T1000 (cell line): ENCODE measurements around the gene DAB2IP.

Experiments
- DNase-seq: peaks from one replicate; lab custom pipeline; 2025; ENCODE audit warnings: mixed read lengths; lab: John Stamatoyannopoulos, UW

Gene DAB2IP

GRCh38 chr9:121685146-121685794 lies 33.8 kb downstream of the DAB2IP start:
- DNase-seq = no peak

- DNase-seq = no peak
Measured at GRCh38 chr9:121685795-121686377, 34.5 kb downstream of the DAB2IP start.

- DNase-seq = peak; percentile 59
Measured at GRCh38 chr9:121686930-121687541, 35.6 kb downstream of the DAB2IP start.

GRCh38 chr9:121688146-121688680 lies 36.8 kb downstream of the DAB2IP start:
- DNase-seq = no peak

GRCh38 chr9:121688681-121689080 lies 37.2 kb downstream of the DAB2IP start:
- no peak for DNase-seq

- no peak for DNase-seq
Measured at GRCh38 chr9:121689461-121690157, 38.2 kb downstream of the DAB2IP start.

GRCh38 chr9:121690316-121690715 lies 38.9 kb downstream of the DAB2IP start:
- DNase-seq = no peak

GRCh38 chr9:121690766-121691165 lies 39.3 kb downstream of the DAB2IP start:
- no peak for DNase-seq

GRCh38 chr9:121691890-121692289 lies 40.5 kb downstream of the DAB2IP start:
- DNase-seq = no peak

- peak; percentile 40 for DNase-seq
Measured at GRCh38 chr9:121692606-121693387, 41.4 kb downstream of the DAB2IP start.

- DNase-seq = no peak
Measured at GRCh38 chr9:121693388-121693670, 41.9 kb downstream of the DAB2IP start.

- no peak for DNase-seq
Measured at GRCh38 chr9:121694001-121694400, 42.6 kb downstream of the DAB2IP start.

- no peak for DNase-seq
Measured at GRCh38 chr9:121694600-121694999, 43.2 kb downstream of the DAB2IP start.

- no peak for DNase-seq
Measured at GRCh38 chr9:121696930-121697329, 45.5 kb downstream of the DAB2IP start.

- no peak for DNase-seq
Measured at GRCh38 chr9:121698627-121699570, 47.5 kb downstream of the DAB2IP start.

- no peak for DNase-seq
Measured at GRCh38 chr9:121699571-121700164, 48.2 kb downstream of the DAB2IP start.

GRCh38 chr9:121700165-121700831 lies 48.9 kb downstream of the DAB2IP start:
- DNase-seq = peak; percentile 10

GRCh38 chr9:121700832-121701419 lies 49.5 kb downstream of the DAB2IP start:
- no peak for DNase-seq

- no peak for DNase-seq
Measured at GRCh38 chr9:121701736-121702261, 50.4 kb downstream of the DAB2IP start.
